Stimulated activated CD4-positive, alpha-beta T cell treated with anti-CD3 and anti-CD28 coated beads, Interleukin-1b, Interleukin-23, amount 100 ng/mL, for 24 hours (primary cell): ENCODE results near the gene DHDDS.

Experiments
- DNase-seq, 4 experiments: peaks; one replicate each; pipeline ENCODE4 v3.0.0-alpha.2; 2020; ENCODE audit warnings: low read depth in 4 of 4, low spot score in 1 of 4

The DHDDS gene

DNA sequence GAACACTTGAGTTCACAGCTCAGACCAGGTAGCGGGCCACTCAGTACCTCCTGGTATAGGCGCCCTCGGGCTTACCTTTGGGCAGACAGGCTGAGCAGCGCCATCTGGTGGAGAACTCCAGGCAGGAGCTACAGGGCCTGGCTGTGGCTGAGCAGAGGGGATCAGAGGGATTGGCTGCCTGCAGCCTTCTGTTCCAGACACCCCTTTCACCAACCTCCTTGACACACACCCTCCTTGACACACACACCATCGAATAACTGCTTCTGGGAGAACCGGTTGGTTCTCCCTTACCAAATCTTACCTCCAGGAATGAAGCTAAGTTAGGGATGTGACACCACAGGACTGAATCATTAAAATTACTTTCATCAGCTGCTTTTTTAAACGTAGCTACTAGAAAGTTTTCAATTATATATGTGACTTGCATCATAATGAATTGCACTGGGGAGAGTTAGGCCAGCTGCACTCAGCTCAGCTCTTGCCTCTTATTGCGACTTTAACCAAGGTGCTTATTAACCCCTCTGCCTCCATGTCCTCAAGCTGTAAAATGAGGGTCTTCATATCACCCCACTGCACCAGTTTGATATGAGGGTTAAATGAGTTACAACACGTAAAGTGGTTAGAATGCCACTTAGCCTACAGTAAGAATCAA is 14.9 kb upstream of the DHDDS start:
- peak; percentile 75 to 83 (median 78) for DNase-seq

DNA sequence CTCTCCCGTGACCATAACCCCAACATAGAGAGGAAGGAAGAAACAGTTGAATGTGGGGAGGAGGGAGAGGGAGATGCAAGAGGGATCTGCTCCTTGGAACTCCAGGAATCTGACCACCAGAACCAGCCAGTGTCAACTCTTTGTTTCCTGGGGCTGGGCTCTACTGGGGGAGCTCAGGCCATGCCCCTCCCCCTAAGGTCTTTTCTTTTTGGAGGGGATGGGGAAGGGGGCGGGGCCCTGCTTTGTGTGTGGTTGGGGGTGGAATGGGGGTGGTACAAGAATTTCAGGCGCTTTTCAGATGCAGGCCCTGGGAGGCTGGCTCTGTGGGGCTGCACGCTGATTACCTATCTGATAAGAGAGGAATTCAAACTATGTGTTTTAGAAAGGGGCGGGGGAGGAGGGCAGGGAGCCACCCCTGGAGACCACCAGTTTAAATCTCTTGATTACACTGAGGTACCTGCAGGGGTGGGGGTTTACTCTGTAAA is 13.2 kb upstream of the DHDDS start:
- DNase-seq: no peak

DNA sequence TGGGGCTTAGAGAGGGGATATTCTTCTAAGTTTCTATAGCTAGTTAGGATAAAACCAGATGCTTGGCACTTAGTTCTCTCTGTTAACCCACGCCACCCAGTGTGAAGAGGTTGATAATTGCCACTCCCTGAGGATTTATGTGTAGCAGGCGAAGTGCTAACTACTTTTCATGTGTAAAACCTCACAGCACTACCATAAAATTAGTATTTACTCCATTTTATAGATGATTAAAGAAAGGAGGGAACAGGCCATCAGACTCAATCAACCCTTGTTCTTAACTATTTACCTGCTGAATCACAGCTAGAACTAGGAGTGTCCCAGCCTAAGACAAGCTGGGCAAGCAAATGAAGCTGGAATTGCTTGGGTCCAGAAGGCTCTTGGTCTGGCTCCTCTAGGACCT is 12.6 kb upstream of the DHDDS start:
- DNase-seq: no peak

GRCh38 chr1:26429721-26430120 is 2.4 kb upstream of the DHDDS start:
- no peak for DNase-seq

DNA sequence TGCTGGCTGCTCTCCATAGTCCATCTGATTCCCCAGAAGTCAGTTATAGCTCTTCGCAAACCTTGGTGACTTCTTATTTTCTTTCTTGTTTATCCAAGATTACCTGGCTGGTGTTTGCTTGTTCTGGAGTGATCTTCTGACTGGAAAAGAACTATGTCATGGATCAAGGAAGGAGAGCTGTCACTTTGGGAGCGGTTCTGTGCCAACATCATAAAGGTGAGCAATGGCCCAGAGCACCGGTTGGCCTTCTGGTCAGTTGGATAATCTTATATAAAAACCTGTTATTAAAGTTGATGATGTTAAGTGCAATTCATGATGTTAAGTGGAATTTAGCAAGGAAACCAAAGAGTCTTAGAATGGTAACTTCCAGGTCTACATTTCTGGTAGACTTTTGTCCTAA is 672 bp downstream of the DHDDS start:
- DNase-seq: no peak

GRCh38 chr1:26434161-26434752 is 2.1 kb downstream of the DHDDS start:
- no peak for DNase-seq

GRCh38 chr1:26438041-26438440 is 5.9 kb downstream of the DHDDS start:
- DNase-seq: no peak

- DNase-seq: no peak
These were observed 8.1 kb downstream of the DHDDS start for GRCh38 chr1:26440259-26440658.

DNA sequence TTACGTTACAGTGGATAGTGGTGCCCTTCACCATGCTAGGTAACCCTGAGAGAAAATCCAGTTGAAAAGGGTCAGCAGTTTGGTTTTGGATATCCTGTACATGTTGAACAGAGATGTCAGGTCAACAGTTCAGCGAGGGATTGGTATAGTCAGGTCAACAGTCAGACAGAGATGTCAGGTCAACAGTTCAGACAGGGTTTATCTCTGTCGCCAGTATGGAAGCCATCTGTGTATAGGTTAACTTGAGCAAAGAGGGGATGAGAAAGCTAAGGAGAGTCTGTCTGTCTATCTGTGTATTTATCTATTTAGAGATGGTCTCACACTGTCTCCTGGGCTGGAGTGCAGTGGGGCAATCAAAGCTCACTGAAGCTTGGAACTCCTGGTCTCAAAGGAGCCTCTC is 17.7 kb downstream of the DHDDS start:
- no peak for DNase-seq

DNA sequence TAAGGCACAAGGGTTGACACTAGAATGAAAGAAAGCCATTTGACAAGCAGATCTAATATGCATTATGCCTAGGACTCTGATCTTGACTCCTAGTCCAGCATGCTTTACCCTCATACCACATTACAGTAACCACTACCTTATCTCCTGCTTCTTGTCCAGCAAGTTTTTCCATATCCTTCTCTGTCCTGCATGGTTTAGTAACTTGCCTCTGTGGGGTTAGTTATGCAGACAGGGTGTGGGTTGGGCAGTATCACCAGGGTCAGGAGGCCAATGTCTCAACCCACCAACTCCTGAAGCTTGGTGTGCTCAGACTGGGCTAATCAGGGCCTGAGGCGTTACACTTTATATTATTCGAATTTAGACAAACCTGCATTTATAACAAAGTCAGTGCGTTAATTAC is 18.8 kb downstream of the DHDDS start:
- DNase-seq: no peak

DNA sequence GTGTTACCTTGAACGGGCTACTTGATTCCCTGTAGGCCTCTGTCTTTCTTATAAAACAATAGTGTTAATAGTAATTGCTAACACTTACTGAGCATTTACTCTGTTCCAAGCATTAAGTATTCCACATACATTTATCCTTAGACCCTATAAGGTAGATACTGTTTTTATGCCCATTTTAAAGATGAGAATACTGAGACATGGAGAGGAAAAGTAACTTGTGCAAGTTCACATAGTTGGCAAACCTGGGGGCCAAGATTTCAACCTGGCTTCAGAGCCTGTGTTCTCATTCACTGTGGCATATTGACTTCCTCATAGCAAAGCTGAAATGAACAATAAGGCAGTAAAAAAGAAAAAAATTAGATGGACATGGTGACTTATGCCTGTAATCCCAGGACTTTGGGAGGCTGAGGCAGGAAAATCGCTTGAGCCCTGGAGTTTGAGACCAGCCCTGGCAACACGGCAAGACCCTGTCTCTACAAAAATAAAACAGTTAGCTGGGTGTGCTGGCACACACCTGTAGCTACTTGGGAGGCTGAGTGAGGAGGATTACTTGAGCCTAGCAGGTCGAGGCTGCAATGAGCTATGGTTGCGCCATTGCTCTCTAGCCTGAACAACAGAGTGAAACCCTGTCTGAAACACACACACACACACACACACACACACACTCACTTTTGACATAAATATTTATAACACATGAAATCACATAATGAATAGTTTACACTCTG is 20.5 kb downstream of the DHDDS start:
- DNase-seq: no peak

GRCh38 chr1:26459148-26459547 is 27.0 kb downstream of the DHDDS start:
- no peak for DNase-seq

DNA sequence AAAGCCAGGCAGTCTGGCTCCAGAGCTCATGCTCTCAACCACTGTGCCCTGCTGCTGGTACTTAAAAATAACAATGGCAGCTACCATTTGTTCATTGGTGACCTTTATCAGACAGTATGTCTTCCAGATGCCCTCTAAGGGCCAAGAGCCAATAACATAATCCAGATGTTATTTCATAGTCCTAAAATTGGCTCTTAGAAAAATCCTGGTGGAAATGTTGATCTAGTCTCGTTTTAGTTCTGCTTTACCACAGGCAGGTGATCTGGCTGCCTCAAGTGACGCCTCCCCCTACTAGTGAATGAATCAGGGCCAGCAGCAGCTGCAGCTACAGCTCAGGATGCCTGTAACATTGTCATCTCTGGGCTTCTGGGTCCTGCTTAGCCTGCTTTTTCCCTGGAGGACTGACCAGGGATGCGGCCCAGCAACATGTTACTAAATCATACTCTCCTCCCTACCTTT is 27.5 kb downstream of the DHDDS start:
- no peak for DNase-seq

- no peak for DNase-seq
These were observed 36.8 kb downstream of the DHDDS start for GRCh38 chr1:26468911-26469310.

GRCh38 chr1:26469558-26469957 is 37.4 kb downstream of the DHDDS start:
- DNase-seq: no peak

- no peak for DNase-seq
These were observed 38.9 kb downstream of the DHDDS start for GRCh38 chr1:26470878-26471497.

GRCh38 chr1:26471498-26472319 is 39.6 kb downstream of the DHDDS start:
- DNase-seq: peak in 2 of 4 experiments; percentile 8 to 37

DNA sequence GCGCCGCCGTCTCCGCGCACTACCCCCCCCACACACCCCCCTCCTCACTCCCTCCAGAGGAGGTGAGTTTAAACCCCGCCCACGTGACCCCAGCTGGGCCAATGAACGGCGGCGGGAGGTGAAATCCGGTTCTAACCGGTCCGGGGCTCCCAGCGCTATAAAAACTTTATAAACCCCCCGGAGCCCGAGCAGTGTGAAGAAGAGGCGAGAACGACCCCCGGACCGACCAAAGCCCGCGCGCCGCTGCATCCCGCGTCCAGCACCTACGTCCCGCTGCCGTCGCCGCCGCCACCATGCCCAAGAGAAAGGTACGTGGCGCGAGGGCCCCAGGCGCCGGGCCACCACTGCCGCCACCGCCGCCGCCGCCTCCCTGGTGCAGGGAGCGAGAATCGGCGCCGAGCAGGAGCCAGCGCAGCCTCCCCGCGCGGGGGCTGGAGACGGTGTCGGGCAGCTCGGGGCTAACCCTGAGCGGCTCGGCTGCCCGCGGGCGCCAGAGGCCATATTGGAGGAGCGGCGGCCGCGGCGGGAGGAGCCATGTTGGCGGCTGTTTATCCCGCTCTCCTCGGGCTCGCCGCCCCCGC is 40.3 kb downstream of the DHDDS start, which contains the start of gene HMGN2:
Gene HMGN2, plus strand, starts transcription at position 121 of the 581 bp plus-strand sequence. Its CDS starts 173 bp downstream, at position 294.
- peak; percentile 73 to 90 (median 80) for DNase-seq

GRCh38 chr1:26472901-26473845 is 41.1 kb downstream of the DHDDS start:
- peak; percentile 81 to 93 (median 86) for DNase-seq
